NCI-H2196 treated with DMSO at 0.1 percent for 48 hours (cell line): ENCODE data around the gene RBMS3.
"Not testable (repeated sequence)": the region's sequence is repeated elsewhere in the genome, so short reads cannot be mapped to it uniquely, and the experiment has no call there.

Source experiments
- DNase-seq: peaks from one replicate; lab custom pipeline; 2025; ENCODE audit not compliant: unreplicated experiment; lab: John Stamatoyannopoulos, UW

Gene RBMS3

GRCh38 chr3:29759411-29760225 lies 478.7 kb downstream of the RBMS3 start:
- no peak for DNase-seq

DNA sequence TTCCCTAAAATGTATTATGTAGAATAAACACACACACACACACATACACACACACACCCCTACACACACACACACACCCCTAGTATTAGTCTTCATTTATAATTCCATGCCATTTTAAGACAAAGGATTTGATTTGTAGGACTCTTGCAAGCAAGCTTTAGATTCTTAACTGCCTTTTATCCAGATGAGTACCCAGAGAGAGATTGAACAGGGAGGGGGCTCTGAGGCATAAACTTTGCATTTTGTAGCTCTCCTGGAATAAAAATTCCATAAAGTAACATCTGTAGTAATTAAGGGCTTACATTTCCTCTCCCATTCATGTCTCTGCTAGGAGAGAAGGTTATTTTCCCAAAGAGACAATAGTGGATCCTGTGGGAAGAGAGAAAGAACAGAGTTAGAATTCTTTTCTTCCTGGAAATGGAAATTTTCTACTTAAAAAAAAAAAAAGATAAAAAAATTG lies 479.4 kb downstream of the RBMS3 start:
- no peak for DNase-seq

- no peak for DNase-seq
Observed at GRCh38 chr3:29761517-29761916, 480.6 kb downstream of the RBMS3 start.

DNA sequence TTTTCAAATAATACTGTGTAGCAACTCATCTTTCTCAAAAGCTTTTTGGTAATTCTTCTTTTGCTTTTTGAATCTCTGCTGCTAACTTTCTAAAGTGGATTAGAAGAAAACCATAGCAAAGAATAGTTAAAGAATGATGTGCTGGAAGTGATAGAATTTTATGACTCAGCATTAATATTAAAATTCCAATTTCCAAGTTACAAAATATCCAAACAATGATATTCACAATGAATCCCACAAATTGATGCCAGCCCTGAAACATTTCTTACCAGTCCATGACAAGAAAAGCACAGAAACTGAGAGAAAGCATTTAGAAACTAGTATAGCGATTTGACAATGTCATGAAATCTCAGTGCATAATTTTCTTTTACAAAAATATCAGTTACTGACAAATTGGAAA lies 482.2 kb downstream of the RBMS3 start:
- DNase-seq = no peak

DNA sequence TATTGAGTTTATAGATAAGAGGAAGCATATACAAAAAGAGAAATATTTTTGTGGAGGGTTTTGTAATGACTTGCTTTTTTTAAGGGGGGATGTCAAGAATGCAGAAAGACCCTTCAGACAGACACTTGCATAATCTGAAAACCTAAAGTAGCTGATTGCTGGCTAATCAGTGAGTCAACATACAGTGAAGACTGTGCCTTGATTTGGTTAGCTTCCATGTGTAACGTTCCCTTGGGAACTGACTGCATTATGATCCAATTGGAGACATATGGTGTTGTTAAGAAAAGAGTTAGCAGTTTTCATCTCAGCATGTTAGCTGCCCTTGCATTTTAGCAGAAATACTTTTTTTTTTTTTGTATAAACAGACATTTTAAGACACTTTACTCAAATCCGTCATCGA lies 483.2 kb downstream of the RBMS3 start:
- DNase-seq = no peak

- DNase-seq = no peak
Observed at GRCh38 chr3:29764603-29765254, 483.9 kb downstream of the RBMS3 start.

- DNase-seq = no peak
Observed at GRCh38 chr3:29771602-29772001, 490.7 kb downstream of the RBMS3 start.

GRCh38 chr3:29772436-29772835 lies 491.6 kb downstream of the RBMS3 start:
- DNase-seq = no peak

- DNase-seq = no peak
Observed at GRCh38 chr3:29773481-29773880, 492.6 kb downstream of the RBMS3 start.

GRCh38 chr3:29775340-29775739 lies 494.5 kb downstream of the RBMS3 start:
- no peak for DNase-seq

DNA sequence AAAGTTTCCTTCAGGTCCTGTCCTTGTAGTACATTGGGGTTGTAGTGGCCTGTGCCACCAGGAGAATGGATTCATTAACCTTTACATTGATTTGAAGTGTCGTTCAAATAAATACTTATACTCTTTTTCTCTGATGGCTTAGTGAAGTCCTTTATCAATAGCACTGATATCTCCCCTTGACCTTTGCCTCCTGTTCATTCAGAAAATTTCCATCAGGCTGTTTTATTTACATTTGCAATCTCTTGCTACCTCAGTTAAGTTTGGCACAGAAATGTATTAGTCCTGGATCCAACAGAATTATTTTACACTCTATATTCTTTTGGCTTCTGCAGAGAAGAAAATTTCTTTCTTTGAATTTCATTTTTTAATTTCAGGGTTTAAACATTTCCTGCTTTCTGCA lies 497.0 kb downstream of the RBMS3 start:
- DNase-seq = no peak

DNA sequence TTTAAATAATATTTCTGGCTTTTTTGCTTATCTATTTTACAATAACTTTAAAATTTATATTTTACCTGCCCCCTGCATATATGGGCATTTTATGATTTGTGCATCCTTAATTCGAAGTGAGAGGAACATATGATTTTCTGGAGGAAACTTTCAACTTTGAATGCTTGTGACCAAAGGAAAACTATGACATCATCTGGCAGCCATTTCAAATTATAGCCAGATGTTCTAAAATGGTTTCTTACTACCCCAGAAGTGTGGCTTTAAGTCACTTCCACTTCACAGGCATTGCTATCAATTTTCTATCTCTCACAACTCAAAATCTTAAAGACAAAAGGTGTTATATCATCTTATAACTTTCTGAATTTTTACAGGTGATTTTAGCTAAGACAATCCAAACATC lies 508.8 kb downstream of the RBMS3 start:
- DNase-seq = no peak

DNA sequence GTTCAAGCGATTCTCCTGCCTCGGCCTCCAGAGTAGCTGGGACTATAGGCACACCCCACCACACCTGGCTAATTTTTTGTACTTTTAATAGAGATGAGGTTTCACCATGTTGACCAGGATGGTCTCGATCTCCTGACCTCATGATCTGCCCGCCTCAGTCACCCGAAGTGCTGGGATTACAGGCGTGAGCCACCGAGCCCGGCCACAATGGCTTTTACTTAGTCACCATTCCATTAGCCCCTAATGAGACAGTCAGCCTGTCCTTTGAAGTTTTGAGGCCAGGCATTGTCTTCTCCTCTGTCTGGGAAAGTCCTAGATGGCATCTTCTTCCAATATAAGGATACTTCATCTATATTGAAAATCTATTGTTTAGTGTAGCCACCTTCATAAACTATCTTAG lies 515.9 kb downstream of the RBMS3 start:
- DNase-seq = no peak

GRCh38 chr3:29802057-29802456 lies 521.2 kb downstream of the RBMS3 start:
- no peak for DNase-seq

DNA sequence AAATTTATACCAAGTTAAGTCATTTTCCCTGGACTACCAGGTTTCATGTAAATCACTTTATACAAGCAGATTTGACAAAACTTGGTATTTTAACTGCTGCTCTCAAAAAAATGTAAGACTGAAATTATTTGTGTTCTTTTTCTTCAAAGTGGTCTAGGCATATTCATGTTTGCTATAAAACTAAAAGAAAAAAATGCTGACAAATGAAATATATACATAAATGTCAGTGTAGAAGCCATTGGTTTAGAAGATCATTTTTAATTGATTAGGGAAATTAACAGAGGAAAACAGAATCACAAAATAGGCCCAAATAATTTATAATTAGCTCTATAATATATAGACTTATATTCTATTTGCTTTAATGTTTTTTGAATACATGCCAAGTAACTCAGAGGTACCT lies 523.2 kb downstream of the RBMS3 start:
- no peak for DNase-seq

DNA sequence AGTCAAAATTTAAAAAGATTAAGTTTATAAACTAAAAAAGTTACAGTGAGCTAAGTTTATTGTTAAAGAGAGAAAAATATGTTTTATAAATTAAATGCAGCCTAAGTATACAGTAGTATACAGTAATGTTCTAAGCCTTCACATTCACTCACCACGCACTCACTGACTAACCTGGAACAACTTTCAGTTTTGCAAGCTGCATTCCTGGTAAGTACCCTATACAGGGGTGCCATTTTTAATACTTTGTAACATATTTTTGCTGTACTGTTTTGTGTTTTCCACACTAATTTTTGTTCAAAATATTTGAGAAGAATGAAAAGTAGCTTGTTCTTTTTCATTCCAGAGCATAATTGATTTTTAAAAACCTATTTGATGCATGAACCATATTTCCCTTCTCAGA lies 524.9 kb downstream of the RBMS3 start:
- no peak for DNase-seq

GRCh38 chr3:29808324-29808723 lies 527.5 kb downstream of the RBMS3 start:
- not testable (repeated sequence) for DNase-seq

DNA sequence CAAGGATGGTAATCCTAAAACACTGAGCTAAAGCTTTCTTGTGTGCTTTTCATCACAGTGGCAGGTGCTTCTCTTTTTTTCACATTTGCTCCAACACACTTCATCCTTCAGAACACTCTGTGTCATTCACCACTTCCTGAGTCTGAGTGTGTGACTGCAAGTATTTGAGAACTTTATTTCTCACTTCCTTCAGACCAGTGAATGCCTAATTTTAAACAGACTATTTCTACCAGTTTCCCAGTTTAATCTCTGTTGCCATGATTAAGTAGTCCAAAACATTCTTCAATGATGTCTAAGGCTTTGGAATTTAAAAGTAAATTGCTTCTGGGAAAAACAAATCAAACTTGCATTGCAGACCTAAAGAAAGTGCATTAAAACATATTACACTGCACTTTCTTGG lies 541.2 kb downstream of the RBMS3 start:
- DNase-seq = no peak

DNA sequence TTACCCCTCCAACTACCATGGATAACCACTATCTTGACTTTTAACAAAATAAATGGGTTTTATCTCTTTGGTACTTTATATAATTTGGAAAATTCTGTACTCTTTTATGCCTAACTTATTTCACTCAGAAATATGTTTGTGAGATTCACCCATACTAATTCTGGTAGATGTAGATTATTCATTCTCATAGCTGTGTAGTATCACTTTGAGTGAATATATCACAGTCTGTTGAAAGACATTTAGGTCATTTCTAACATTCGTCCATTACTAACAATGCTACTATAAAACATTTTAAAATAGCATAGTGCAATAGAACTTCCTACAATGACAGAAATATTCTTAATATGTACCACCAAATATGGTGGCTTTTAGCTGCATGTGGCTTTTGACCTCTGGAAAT lies 542.4 kb downstream of the RBMS3 start:
- no peak for DNase-seq

- DNase-seq = no peak
Observed at GRCh38 chr3:29826712-29827111, 545.8 kb downstream of the RBMS3 start.

- DNase-seq = no peak
Observed at GRCh38 chr3:29827756-29828155, 546.9 kb downstream of the RBMS3 start.

DNA sequence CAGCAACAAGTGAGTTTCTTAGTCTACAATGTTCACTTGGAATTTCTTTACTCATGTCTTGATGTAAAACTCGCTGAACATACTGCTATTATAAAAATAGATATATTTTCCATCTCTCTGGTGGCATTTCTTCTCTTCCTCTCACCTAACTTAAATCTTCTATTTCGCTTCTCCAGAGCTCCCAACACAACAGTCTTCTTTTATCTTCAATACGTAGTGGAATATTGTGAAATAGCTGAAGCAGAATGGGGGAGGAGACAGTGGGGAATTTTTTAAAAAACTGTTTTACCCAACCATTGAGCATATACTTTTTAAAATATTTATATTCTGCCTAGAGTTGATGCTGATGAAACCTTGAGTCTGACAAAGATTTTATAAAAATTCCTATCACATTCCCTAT lies 548.5 kb downstream of the RBMS3 start:
- no peak for DNase-seq

GRCh38 chr3:29850641-29851040 lies 569.8 kb downstream of the RBMS3 start:
- DNase-seq = no peak
